Breast epithelium (tissue), 3 donors: ENCODE results near the gene SF3B5.

Source experiments
- CTCF ChIP-seq, 3 donors: fragments of 450-650 bp; IDR thresholded peaks; one replicate each; pipeline ENCODE4 v1.5.1; 2016 to 2017; ENCODE audit warnings: antibody characterized with exemption in 3 of 3, mild to moderate bottlenecking in 3 of 3, moderate library complexity in 3 of 3
- POLR2A ChIP-seq: fragments of 450-650 bp; IDR thresholded peaks from one replicate; pipeline ENCODE4 v1.6.1; 2016; ENCODE audit warnings: antibody characterized with exemption, mild to moderate bottlenecking, moderate library complexity
- POLR2AphosphoS5 ChIP-seq, 3 donors: sonication (generic); formaldehyde crosslinking; IDR thresholded peaks; one replicate each; pipeline ENCODE4 v1.6.1; 2017; ENCODE audit warnings: antibody characterized with exemption in 3 of 3

DNA sequence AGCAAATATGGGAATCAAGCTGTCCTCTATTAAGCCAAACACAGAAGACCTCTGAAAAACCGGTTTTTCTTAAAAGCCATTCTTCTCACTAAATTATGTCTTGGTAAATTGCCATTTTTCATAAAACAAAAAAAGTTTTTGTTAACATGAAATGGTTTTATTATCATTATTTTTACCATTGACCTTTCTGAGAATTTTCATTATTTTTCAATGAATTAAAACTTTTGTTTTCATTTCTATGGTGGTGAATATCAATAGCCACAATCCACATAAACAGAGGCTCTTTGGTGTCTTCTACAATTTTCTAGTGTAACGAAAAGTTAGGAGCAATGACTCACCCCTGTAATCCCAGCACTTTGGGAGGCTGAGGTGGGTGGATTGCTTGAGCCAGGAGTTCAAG, 2.1 kb downstream of the SF3B5 start:
- TF ChIP-seq POLR2A (no peak), CTCF (IDR thresholded peaks at IDR 0.05) (no peak), POLR2AphosphoS5 (IDR thresholded peaks at IDR 0.05) (no peak)
